Measurements from ENCODE around the gene TFIP11. TPM values are rescaled to one million over a fixed set of nuclear protein-coding genes. Genes with fewer than 3 reads are reported as not detected.

The TFIP11 gene
- total RNA-seq, 2 donors from 2014 or later, result 28.4 to 28.9 TPM

DNA sequence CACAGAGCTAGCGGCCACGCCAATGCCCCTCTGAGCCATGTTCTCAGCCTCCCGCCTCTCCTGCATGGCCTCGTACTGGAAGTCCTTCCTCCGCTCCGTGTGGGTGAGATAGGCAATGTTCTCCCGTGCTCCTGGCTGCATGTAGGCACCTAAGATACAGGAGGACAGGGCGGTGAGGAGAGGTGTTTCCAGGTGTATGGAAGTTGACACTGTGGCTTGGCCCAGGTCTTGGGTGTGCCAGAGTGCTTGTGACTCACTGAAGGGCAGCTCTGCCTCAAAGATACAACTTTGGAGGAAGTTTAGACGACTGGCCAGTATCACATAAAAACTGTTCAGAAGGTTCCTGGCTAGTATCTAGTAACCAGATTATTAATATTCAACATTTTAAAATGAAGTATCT, 20.1 kb downstream of the TFIP11 start:
- peak overlapping the region; percentile 44 for H3K27ac Mint-ChIP-seq
- H3K9me3 Mint-ChIP-seq, result no peaks in the 10 kb centered on the region
- no peak overlapping the region for H3K27ac ChIP-seq (ENCODE audit: low read depth, low read length)

DNA sequence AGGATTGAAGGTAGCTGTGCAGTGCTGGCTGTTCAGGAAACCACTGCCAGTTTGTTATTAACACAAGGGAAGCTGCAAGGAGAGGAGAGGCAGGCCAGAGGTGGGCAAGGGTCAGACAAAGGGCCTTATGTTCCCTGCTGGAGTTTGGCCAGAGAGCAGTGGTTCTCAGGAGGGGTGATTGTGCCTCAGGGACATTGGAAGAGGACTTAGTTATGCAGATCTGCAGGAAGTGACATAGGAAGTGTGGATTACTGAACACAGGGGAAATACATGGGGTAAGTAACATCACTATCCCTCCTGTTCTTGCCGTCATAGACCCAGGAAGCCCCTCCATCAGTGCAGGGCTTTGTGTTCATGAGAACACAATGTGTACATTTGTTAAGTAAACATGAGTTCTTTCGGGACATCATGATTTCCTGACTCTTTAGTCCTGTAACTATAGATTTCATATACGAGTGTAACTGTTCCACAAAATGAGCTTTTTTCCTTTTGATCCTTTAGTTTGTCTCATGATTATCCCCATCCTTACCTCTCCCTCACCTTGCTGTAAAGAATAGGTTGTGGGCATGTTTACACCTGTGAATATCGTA, 22.7 kb downstream of the TFIP11 start:
- Mint-ChIP-seq H3K27me3 (ENCODE audit: insufficient read depth) (no peaks in the 10 kb centered on the region), H3K27ac (peak overlapping the region; percentile 45), H3K9me3 (no peaks in the 10 kb centered on the region), H3K36me3 (ENCODE audit: low read depth) (peaks cover 59% of the 10 kb centered on the region), H3K4me1 (peaks cover 3% of the 10 kb centered on the region), H3K4me3 (no peak overlapping the region)
- Histone ChIP-seq H3K4me1 (ENCODE audit: control insufficient read depth, insufficient read depth, low read length) (peaks cover 3% of the 10 kb centered on the region), H3K36me3 (ENCODE audit: control insufficient read depth, insufficient read depth, low read length) (peaks cover 72% of the 10 kb centered on the region), H3K27me3 (ENCODE audit: control insufficient read depth, insufficient read depth, low read length, poor library complexity, severe bottlenecking) (no peaks in the 10 kb centered on the region), H3K9me3 (ENCODE audit: control insufficient read depth, low read length) (no peaks in the 10 kb centered on the region), H3K9ac (ENCODE audit: extremely low read depth, low read length, poor library complexity, severe bottlenecking) (no peak overlapping the region), H3K27ac (ENCODE audit: low read depth, low read length) (no peak overlapping the region), H3K4me3 (ENCODE audit: low read length) (no peak overlapping the region)
- 92 to 93% methylated on average over 3 to 4 of the region's 4 CpGs for WGBS, 2 experiments (ENCODE audit: insufficient coverage in 1 of 2, insufficient read length in 1 of 2)
- TF ChIP-seq, protein P1, sequence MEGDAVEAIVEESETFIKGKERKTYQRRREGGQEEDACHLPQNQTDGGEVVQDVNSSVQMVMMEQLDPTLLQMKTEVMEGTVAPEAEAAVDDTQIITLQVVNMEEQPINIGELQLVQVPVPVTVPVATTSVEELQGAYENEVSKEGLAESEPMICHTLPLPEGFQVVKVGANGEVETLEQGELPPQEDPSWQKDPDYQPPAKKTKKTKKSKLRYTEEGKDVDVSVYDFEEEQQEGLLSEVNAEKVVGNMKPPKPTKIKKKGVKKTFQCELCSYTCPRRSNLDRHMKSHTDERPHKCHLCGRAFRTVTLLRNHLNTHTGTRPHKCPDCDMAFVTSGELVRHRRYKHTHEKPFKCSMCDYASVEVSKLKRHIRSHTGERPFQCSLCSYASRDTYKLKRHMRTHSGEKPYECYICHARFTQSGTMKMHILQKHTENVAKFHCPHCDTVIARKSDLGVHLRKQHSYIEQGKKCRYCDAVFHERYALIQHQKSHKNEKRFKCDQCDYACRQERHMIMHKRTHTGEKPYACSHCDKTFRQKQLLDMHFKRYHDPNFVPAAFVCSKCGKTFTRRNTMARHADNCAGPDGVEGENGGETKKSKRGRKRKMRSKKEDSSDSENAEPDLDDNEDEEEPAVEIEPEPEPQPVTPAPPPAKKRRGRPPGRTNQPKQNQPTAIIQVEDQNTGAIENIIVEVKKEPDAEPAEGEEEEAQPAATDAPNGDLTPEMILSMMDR (conservative IDR thresholded peaks at IDR 0.05), result no peak
- no peak for DNase-seq

More for the DNA sequence above, 20.1 kb downstream of the TFIP11 start:
- Mint-ChIP-seq H3K27me3 (ENCODE audit: insufficient read depth) (no peaks in the 10 kb centered on the region), H3K4me3 (no peak overlapping the region), H3K36me3 (ENCODE audit: low read depth) (peaks cover 77% of the 10 kb centered on the region), H3K4me1 (peaks cover 3% of the 10 kb centered on the region)
- no peak for DNase-seq
- Histone ChIP-seq H3K27me3 (ENCODE audit: control insufficient read depth, insufficient read depth, low read length, poor library complexity, severe bottlenecking) (no peaks in the 10 kb centered on the region), H3K9me3 (ENCODE audit: control insufficient read depth, low read length) (no peaks in the 10 kb centered on the region), H3K36me3 (ENCODE audit: control insufficient read depth, insufficient read depth, low read length) (peaks cover 93% of the 10 kb centered on the region), H3K4me3 (ENCODE audit: low read length) (no peak overlapping the region), H3K9ac (ENCODE audit: extremely low read depth, low read length, poor library complexity, severe bottlenecking) (no peak overlapping the region), H3K4me1 (ENCODE audit: control insufficient read depth, insufficient read depth, low read length) (peaks cover 9% of the 10 kb centered on the region)
- TF ChIP-seq, protein P1 (conservative IDR thresholded peaks at IDR 0.05), result no peak
- 91 to 100% methylated on average over 7 to 9 of the region's 9 CpGs for WGBS, 2 experiments (ENCODE audit: insufficient coverage in 1 of 2, insufficient read length in 1 of 2)

DNA sequence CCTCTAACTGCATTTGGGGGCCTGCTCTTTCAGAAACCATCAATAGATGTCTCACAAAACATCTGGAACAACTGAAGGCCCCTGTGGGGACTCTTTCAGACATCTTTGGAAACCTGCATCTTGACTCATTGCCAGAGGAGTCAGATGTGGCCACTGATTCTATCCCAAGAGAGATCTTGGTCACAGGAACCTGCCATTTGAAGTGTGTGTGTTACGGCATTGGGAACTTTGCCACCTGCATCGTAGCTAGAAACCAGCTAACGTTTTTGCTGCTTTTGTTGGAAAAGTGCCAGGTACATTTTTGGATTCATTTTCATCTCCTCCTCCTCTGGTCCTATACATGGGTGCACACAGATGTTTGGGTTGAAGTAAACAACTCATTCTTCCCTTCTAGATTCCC, 24.3 kb downstream of the TFIP11 start:
- H3K36me3 Mint-ChIP-seq (ENCODE audit: low read depth), result peaks cover 45% of the 10 kb centered on the region
- peaks cover 4% of the 10 kb centered on the region for H3K4me1 Mint-ChIP-seq
- WGBS, 2 experiments (ENCODE audit: insufficient coverage in 1 of 2, insufficient read length in 1 of 2), result 93 to 94% methylated on average over 3 of the region's 3 CpGs
- no peak for DNase-seq
- Histone ChIP-seq H3K27ac (ENCODE audit: low read depth, low read length) (no peak overlapping the region), H3K9ac (ENCODE audit: extremely low read depth, low read length, poor library complexity, severe bottlenecking) (no peak overlapping the region), H3K9me3 (ENCODE audit: control insufficient read depth, low read length) (no peaks in the 10 kb centered on the region), H3K36me3 (ENCODE audit: control insufficient read depth, insufficient read depth, low read length) (peaks cover 57% of the 10 kb centered on the region), H3K4me3 (ENCODE audit: low read length) (no peak overlapping the region), H3K4me1 (ENCODE audit: control insufficient read depth, insufficient read depth, low read length) (peaks cover 3% of the 10 kb centered on the region), H3K27me3 (ENCODE audit: control insufficient read depth, insufficient read depth, low read length, poor library complexity, severe bottlenecking) (no peaks in the 10 kb centered on the region)
- TF ChIP-seq, protein P1 (conservative IDR thresholded peaks at IDR 0.05), result no peak
- no peak overlapping the region for H3K4me3 Mint-ChIP-seq
- H3K27ac Mint-ChIP-seq, result no peak overlapping the region
- H3K9me3 Mint-ChIP-seq, result no peaks in the 10 kb centered on the region
- no peaks in the 10 kb centered on the region for H3K27me3 Mint-ChIP-seq (ENCODE audit: insufficient read depth)

Data from endodermal cell (in vitro differentiated cells).